ENCODE measurements around the gene CCDC97. TPM values are rescaled to one million over a fixed set of nuclear protein-coding genes. Genes with fewer than 3 reads are reported as not detected.
A peak's percentile ranks its signal among the peaks of the same experiment; 100 is the strongest.

CCDC97 gene
- total and polyA plus RNA-seq, 4 donors = 7.0 to 24.3 (median 14.8) TPM

DNA sequence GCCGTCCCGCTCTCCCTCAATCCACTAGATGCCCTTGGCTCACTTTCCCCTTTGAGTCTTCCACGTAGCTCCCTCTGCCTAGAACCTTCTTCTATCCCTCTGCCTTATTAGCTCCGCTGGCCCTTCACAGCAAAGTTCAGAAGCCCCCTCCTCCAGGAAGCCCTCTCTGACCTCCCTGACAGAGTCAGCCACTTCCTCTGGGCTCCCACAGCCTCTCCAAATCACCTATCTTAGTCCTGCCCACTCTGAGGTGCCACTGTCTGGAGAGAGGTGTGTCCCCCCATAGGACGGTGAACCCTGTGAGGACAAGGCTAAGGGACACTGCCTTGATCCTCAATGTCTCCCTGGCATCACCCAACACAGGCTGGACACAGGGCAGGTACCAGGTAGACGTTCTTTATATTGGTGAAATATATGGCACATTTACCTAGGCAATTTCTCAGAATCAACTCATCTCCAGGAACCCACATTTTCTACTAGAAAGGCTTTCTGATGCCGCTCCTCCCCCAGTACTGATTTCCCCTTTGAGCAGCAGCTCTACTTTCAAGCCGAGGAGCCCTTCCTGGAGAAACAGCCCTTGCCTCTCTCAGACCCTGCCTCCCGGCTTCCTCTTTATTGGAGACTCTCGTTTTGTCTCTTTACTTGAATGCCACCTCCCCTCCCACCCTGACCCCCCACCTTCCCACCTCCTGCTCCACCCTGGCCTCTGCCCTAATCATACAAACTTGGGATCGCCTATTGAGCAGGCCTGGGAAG is 47.2 kb downstream of the CCDC97 start:
- Histone ChIP-seq H3K4me1 (ENCODE audit: control insufficient read depth in 1 of 2, insufficient read depth in 2 of 2, low read length in 2 of 2) (no peaks in the 10 kb centered on the region), H3K27me3 (ENCODE audit: control insufficient read depth in 1 of 2, insufficient read depth in 2 of 2, low read length in 1 of 2) (no peaks in the 10 kb centered on the region), H3K27ac (ENCODE audit: low read depth in 1 of 2, low read length in 2 of 2) (no peak overlapping the region), H3K4me3 (ENCODE audit: low read length in 2 of 2) (no peak overlapping the region), H3K9me3 (ENCODE audit: control insufficient read depth, low read length) (no peaks in the 10 kb centered on the region), H3K36me3 (ENCODE audit: control insufficient read depth in 1 of 2, insufficient read depth in 2 of 2, low read length in 1 of 2) (no peaks in the 10 kb centered on the region)
- ATAC-seq (ENCODE audit: low FRiP score) = no peak
- WGBS, 2 donors = 85 to 87% methylated on average over 11 of the region's 11 CpGs
- DNase-seq = no peak
- intact Hi-C loops (cut with DNase I) = loop anchor here in 1 of 2 donors (5.0 kb wide), 1 partner anchor 35 kb away; no protein-coding TSS in a partner anchor

GRCh38 chr19:41357746-41358145 is 47.8 kb downstream of the CCDC97 start:
- 89 to 91% methylated on average over 13 of the region's 13 CpGs for WGBS, 2 donors
- Histone ChIP-seq H3K36me3 (ENCODE audit: control insufficient read depth in 1 of 2, insufficient read depth in 2 of 2, low read length in 1 of 2) (no peaks in the 10 kb centered on the region), H3K4me3 (ENCODE audit: low read length in 2 of 2) (no peak overlapping the region), H3K4me1 (ENCODE audit: control insufficient read depth in 1 of 2, insufficient read depth in 2 of 2, low read length in 2 of 2) (no peaks in the 10 kb centered on the region), H3K9me3 (ENCODE audit: control insufficient read depth, low read length) (no peaks in the 10 kb centered on the region), H3K27me3 (ENCODE audit: control insufficient read depth in 1 of 2, insufficient read depth in 2 of 2, low read length in 1 of 2) (no peaks in the 10 kb centered on the region), H3K27ac (ENCODE audit: low read depth in 1 of 2, low read length in 2 of 2) (no peak overlapping the region)
- intact Hi-C loops (cut with DNase I) = loop anchor here in 1 of 2 donors (5.0 kb wide), 1 partner anchor 35 kb away; no protein-coding TSS in a partner anchor
- DNase-seq = no peak
- ATAC-seq (ENCODE audit: low FRiP score) = no peak

- 92 to 100% methylated on average over 1 of the region's 1 CpG for WGBS, 2 donors
- H3K36me3 ChIP-seq (ENCODE audit: control insufficient read depth in 1 of 2, insufficient read depth in 2 of 2, low read length in 1 of 2) = no peaks in the 10 kb centered on the region
- H3K27me3 ChIP-seq (ENCODE audit: control insufficient read depth in 1 of 2, insufficient read depth in 2 of 2, low read length in 1 of 2) = no peaks in the 10 kb centered on the region
- no peaks in the 10 kb centered on the region for H3K4me1 ChIP-seq (ENCODE audit: control insufficient read depth in 1 of 2, insufficient read depth in 2 of 2, low read length in 2 of 2)
- H3K9me3 ChIP-seq (ENCODE audit: control insufficient read depth, low read length) = no peaks in the 10 kb centered on the region
- intact Hi-C loops (cut with DNase I) = loop anchor here in 1 of 2 donors (5.0 kb wide), 1 partner anchor 37 kb away; no protein-coding TSS in a partner anchor
- H3K27ac ChIP-seq (ENCODE audit: low read depth in 1 of 2, low read length in 2 of 2) = no peak overlapping the region
- ATAC-seq (ENCODE audit: low FRiP score) = no peak
- H3K4me3 ChIP-seq (ENCODE audit: low read length in 2 of 2) = no peak overlapping the region
- no peak for DNase-seq
Measured at GRCh38 chr19:41359741-41360140, 49.8 kb downstream of the CCDC97 start.

GRCh38 chr19:41362143-41362847 is 52.3 kb downstream of the CCDC97 start:
- no peak for ATAC-seq (ENCODE audit: low FRiP score)
- no peaks in the 10 kb centered on the region for H3K4me1 ChIP-seq (ENCODE audit: control insufficient read depth in 1 of 2, insufficient read depth in 2 of 2, low read length in 2 of 2)

DNA sequence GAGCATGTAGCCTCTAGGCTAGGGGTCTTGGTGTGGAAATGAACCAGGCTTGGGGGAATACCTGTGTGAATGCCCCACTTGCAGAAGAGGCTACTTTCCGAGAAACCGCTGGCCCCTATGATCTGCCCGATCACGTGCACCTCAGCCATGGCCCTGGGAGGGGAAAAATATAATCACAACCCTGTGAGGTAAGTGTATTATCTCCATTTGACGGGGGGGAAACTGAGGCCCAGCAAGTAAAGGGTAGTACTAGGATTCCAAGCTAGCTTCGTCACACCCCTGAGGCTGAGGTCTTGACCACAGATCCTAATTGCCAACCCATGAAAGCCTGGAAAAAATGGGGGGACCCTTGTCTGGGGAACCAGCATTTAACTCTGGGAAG is 53.4 kb downstream of the CCDC97 start:
- 44 to 49% methylated on average over 6 of the region's 6 CpGs for WGBS, 2 donors
- H3K9me3 ChIP-seq (ENCODE audit: control insufficient read depth, low read length) = no peaks in the 10 kb centered on the region
- DNase-seq (no peak), ATAC-seq (ENCODE audit: low FRiP score) (no peak)
- H3K4me3 ChIP-seq (ENCODE audit: low read length in 2 of 2) = peak overlapping the region in 1 of 2 donors; percentile 18
- H3K36me3 ChIP-seq (ENCODE audit: control insufficient read depth in 1 of 2, insufficient read depth in 2 of 2, low read length in 1 of 2) = no peaks in the 10 kb centered on the region
- no peaks in the 10 kb centered on the region for H3K4me1 ChIP-seq (ENCODE audit: control insufficient read depth in 1 of 2, insufficient read depth in 2 of 2, low read length in 2 of 2)
- intact Hi-C loops (cut with DNase I) = no loop called here
- peak overlapping the region in 1 of 2 donors; percentile 41 for H3K27ac ChIP-seq (ENCODE audit: low read depth in 1 of 2, low read length in 2 of 2)
- no peaks in the 10 kb centered on the region for H3K27me3 ChIP-seq (ENCODE audit: control insufficient read depth in 1 of 2, insufficient read depth in 2 of 2, low read length in 1 of 2)

More at GRCh38 chr19:41362143-41362847, 52.3 kb downstream of the CCDC97 start:
- Histone ChIP-seq H3K27me3 (ENCODE audit: control insufficient read depth in 1 of 2, insufficient read depth in 2 of 2, low read length in 1 of 2) (no peaks in the 10 kb centered on the region), H3K9me3 (ENCODE audit: control insufficient read depth, low read length) (no peaks in the 10 kb centered on the region), H3K27ac (ENCODE audit: low read depth in 1 of 2, low read length in 2 of 2) (no peak overlapping the region), H3K4me3 (ENCODE audit: low read length in 2 of 2) (no peak overlapping the region), H3K36me3 (ENCODE audit: control insufficient read depth in 1 of 2, insufficient read depth in 2 of 2, low read length in 1 of 2) (no peaks in the 10 kb centered on the region)
- DNase-seq = no peak
- WGBS, 2 donors = 90 to 91% methylated on average over 10 of the region's 10 CpGs
- intact Hi-C loops (cut with DNase I) = no loop called here

DNA sequence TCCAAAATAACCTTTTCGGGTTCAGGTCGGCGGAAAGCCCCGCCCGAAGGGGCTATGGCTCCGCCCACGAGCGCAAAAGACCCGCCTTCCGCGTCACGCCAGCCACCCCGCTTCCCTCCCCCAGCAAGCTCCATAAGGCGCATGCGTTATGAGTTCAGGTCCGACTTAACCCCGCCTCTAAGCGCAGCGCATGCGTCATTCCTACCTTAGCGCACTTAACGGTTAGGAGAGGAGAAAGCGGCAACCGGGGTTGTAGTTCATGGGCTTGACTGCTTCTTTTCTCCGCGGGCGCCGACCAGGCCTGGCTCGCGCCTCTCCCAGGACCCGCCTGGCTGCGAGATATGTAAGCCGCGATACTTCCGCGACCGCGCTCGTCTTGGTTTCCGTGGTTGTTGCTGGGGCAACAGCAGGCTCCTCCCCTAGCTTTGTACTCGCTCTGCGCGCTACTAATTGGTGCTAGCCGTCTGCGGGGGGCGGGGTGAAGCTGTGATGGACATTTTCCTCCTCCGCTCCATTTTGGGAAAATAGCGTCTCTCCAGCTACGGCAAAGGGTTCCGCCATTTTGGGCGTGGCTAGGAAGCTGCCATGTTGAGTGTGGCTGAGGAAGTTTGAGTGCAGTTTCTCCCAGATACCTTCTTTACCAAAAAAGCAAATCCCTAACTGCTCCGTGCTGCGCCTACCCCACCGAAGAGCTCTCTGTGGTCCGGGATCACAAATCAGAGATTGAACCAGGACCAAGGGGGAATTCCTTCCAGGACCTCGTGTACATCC is 54.0 kb downstream of the CCDC97 start, which contains the start of gene B9D2:
B9D2 (minus strand) TSS at position 397 of the 771 bp plus-strand sequence. CDS start 630 bp downstream, outside the sequence.
- intact Hi-C loops (cut with DNase I) = no loop called here
- Histone ChIP-seq H3K27ac (ENCODE audit: low read depth in 1 of 2, low read length in 2 of 2) (peak within 1 kb of the TSS in 1 of 2 donors; percentile 93), H3K27me3 (ENCODE audit: control insufficient read depth in 1 of 2, insufficient read depth in 2 of 2, low read length in 1 of 2) (no peaks in the 10 kb centered on the region), H3K9me3 (ENCODE audit: control insufficient read depth, low read length) (no peaks in the 10 kb centered on the region), H3K4me3 (ENCODE audit: low read length in 2 of 2) (peak within 1 kb of the TSS; percentile 29 to 77), H3K36me3 (ENCODE audit: control insufficient read depth in 1 of 2, insufficient read depth in 2 of 2, low read length in 1 of 2) (no peaks in the 10 kb centered on the region), H3K4me1 (ENCODE audit: control insufficient read depth in 1 of 2, insufficient read depth in 2 of 2, low read length in 2 of 2) (no peaks in the 10 kb centered on the region)
- peak; percentile 99 for DNase-seq
- 0 to 1% methylated on average over 56 of the region's 56 CpGs for WGBS, 2 donors
- peak; percentile 98 for ATAC-seq (ENCODE audit: low FRiP score)

DNA sequence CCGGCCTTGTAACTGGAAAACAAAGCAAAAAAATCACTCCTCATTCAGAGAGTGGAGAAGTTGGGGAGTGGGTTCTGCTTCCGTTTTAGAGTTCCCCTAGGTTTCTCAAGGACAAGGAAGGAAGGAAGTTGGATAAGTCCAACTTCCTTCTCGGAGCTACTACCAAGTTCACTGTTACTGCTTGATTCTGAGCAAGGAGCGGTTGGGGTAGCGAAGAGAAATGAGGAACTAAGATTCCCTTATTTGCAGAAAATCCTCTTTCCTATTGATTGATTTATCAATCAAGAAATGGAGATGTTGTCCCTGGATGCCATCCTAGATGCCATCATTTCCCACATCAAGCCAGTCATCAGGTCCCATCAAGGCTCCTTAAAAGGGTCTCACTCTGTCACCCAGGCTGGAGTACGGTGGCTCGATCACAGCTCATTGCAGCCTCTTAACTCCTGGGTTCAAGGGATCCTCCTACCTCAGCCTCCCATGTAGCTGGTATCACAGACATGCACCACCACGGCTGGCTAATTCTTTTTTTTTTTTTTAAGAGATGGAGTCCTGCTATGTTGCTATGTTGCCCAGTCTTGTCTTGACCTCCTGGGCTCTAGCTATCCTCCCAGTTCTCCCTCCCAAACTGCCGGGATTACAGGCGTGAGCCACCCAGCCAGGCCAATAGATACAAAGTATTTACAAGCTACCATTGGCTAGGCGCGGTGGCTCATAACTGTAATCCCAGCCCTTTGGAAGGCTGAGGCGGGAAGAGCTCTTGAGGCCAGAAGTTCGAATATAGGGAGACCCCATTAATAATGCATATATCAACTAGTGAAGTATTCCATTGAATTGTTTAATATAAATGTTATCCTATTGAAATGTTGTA is 54.8 kb downstream of the CCDC97 start:
- WGBS, 2 donors = 79 to 81% methylated on average over 14 of the region's 14 CpGs
- DNase-seq (no peak), ATAC-seq (ENCODE audit: low FRiP score) (no peak)
- H3K27me3 ChIP-seq (ENCODE audit: control insufficient read depth in 1 of 2, insufficient read depth in 2 of 2, low read length in 1 of 2) = no peaks in the 10 kb centered on the region
- no peaks in the 10 kb centered on the region for H3K9me3 ChIP-seq (ENCODE audit: control insufficient read depth, low read length)
- no peaks in the 10 kb centered on the region for H3K4me1 ChIP-seq (ENCODE audit: control insufficient read depth in 1 of 2, insufficient read depth in 2 of 2, low read length in 2 of 2)
- H3K27ac ChIP-seq (ENCODE audit: low read depth in 1 of 2, low read length in 2 of 2) = peak overlapping the region in 1 of 2 donors; percentile 46
- intact Hi-C loops (cut with DNase I) = no loop called here
- H3K4me3 ChIP-seq (ENCODE audit: low read length in 2 of 2) = peak overlapping the region; percentile 12 to 45
- H3K36me3 ChIP-seq (ENCODE audit: control insufficient read depth in 1 of 2, insufficient read depth in 2 of 2, low read length in 1 of 2) = no peaks in the 10 kb centered on the region

DNA sequence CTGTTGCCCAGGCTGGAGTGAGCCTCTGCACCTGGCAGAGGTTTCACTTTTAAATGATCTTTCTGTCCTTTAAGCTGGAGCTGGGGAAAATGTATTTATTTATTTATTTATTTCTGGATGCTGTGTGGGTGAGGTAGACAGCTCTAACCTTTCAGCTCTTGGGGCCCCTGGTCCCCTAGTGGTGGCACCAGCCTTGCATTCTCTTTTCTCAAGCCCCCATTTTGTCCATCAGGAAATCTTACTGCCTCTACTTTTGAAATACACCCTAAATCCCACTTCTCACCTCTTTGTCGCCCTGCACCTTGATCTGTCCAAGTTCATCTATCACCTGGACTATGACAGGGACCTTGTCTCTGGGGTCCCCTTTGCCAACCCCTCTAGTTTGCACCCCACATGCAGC is 56.1 kb downstream of the CCDC97 start:
- WGBS, 2 donors = 98 to 100% methylated on average over 1 of the region's 1 CpG
- Histone ChIP-seq H3K4me1 (ENCODE audit: control insufficient read depth in 1 of 2, insufficient read depth in 2 of 2, low read length in 2 of 2) (no peaks in the 10 kb centered on the region), H3K36me3 (ENCODE audit: control insufficient read depth in 1 of 2, insufficient read depth in 2 of 2, low read length in 1 of 2) (no peaks in the 10 kb centered on the region), H3K4me3 (ENCODE audit: low read length in 2 of 2) (no peak overlapping the region), H3K27me3 (ENCODE audit: control insufficient read depth in 1 of 2, insufficient read depth in 2 of 2, low read length in 1 of 2) (no peaks in the 10 kb centered on the region), H3K9me3 (ENCODE audit: control insufficient read depth, low read length) (no peaks in the 10 kb centered on the region), H3K27ac (ENCODE audit: low read depth in 1 of 2, low read length in 2 of 2) (no peak overlapping the region)
- DNase-seq (no peak), ATAC-seq (ENCODE audit: low FRiP score) (no peak)
- intact Hi-C loops (cut with DNase I) = no loop called here

Measured in aorta (tissue), 5 donors.